SK-N-SH (cell line): ENCODE data around the gene DGCR2. TPM values are rescaled to one million over a fixed set of nuclear protein-coding genes. Genes with fewer than 3 reads are reported as not detected.

Experiments
- CTCF ChIA-PET: fragments of 300-600, 350-600 bp; formaldehyde crosslinking; extraction: SDS; loops from one replicate; lab custom pipeline; 2021; lab: Yijun Ruan, JAX
- POLR2A ChIA-PET: fragments of 350-600 bp; sonication (Branson Sonifier 250); formaldehyde crosslinking; extraction: SDS; loops from one replicate; lab custom pipeline; 2020; ENCODE audit warnings: antibody characterized with exemption, inconsistent platforms; lab: Yijun Ruan, JAX
- DNase-seq: peaks from one replicate; pipeline ENCODE4 v3.0.0; 2012
- H2AFZ ChIP-seq: fragments of 200-600 bp; sonication (generic); 2 replicates; pipeline ENCODE4 v1.8.1; 2016; ENCODE audit warnings: antibody characterized with exemption, mild to moderate bottlenecking, low read depth
- H3F3A ChIP-seq: fragments of 200-600 bp; sonication (generic); replicated peaks from 2 replicates; pipeline ENCODE3; 2016; ENCODE audit warnings: antibody characterized with exemption, mild to moderate bottlenecking; ENCODE audit not compliant: insufficient read depth
- H3K27ac ChIP-seq, 2 experiments: fragments of 200-500 bp in 1 of 2; fragments of 200-600 bp in 1 of 2; sonication (Bioruptor generic) in 1 of 2; sonication (generic), shearing (Covaris generic) in 1 of 2; 2 replicates each; pipeline versions ENCODE4 v1.5.1 to v1.6.1; 2014 to 2016; ENCODE audit warnings: low read depth in 2 of 2, inconsistent platforms in 1 of 2, low read length in 1 of 2, mild to moderate bottlenecking in 1 of 2, mixed read lengths in 1 of 2
- H3K27me3 ChIP-seq: fragments of 200-600 bp; sonication (generic), shearing (Covaris generic); 2 replicates; pipeline ENCODE4 v1.6.1; 2016; ENCODE audit warnings: mixed run types; ENCODE audit not compliant: insufficient read depth
- H3K36me3 ChIP-seq, 2 experiments: fragments of 200-500 bp in 1 of 2; fragments of 200-600 bp in 1 of 2; sonication (Bioruptor generic) in 1 of 2; sonication (generic) in 1 of 2; replicated peaks in 1 of 2; 2 replicates each; pipeline versions ENCODE3 to v1.5.1; 2014 to 2016; ENCODE audit warnings: low read length in 1 of 2, mild to moderate bottlenecking in 1 of 2; ENCODE audit not compliant: insufficient read depth in 2 of 2, control insufficient read depth in 1 of 2
- H3K4me1 ChIP-seq, 2 experiments: fragments of 200-500 bp in 1 of 2; fragments of 200-600 bp in 1 of 2; sonication (Bioruptor generic) in 1 of 2; sonication (generic), shearing (Covaris generic) in 1 of 2; 2 replicates each; pipeline versions ENCODE4 v1.5.1 to v1.6.1; 2014 to 2016; ENCODE audit warnings: low read depth in 1 of 2, low read length in 1 of 2, mixed run types in 1 of 2; ENCODE audit not compliant: insufficient read depth in 2 of 2, control insufficient read depth in 1 of 2
- H3K4me2 ChIP-seq: fragments of 200-600 bp; sonication (generic), shearing (Covaris generic); 2 replicates; pipeline ENCODE4 v1.6.1; 2017; ENCODE audit warnings: mixed run types
- H3K4me3 ChIP-seq, 2 experiments: fragments of 200-500 bp in 1 of 2; fragments of 200-600 bp in 1 of 2; sonication (Bioruptor generic) in 1 of 2; sonication (generic), shearing (Covaris generic) in 1 of 2; 2 replicates each; pipeline versions ENCODE4 v1.5.1 to v1.8.1; 2014 to 2016; ENCODE audit warnings: low read depth in 2 of 2, inconsistent platforms in 1 of 2, low read length in 1 of 2, mild to moderate bottlenecking in 1 of 2, mixed read lengths in 1 of 2, moderate library complexity in 1 of 2
- H3K79me2 ChIP-seq: fragments of 200-600 bp; sonication (generic); 2 replicates; pipeline ENCODE4 v1.8.1; 2017; ENCODE audit warnings: mild to moderate bottlenecking; ENCODE audit not compliant: insufficient read depth
- H3K9ac ChIP-seq: fragments of 200-600 bp; sonication (generic); 2 replicates; pipeline ENCODE4 v1.6.1; 2017; ENCODE audit warnings: mixed run types
- H3K9me2 ChIP-seq: fragments of 200-600 bp; sonication (generic); 2 replicates; pipeline ENCODE4 v1.6.1; 2017; ENCODE audit warnings: mixed run types
- H3K9me3 ChIP-seq: fragments of 200-600 bp; sonication (generic); 2 replicates; pipeline ENCODE4 v1.6.1; 2017; ENCODE audit warnings: mixed run types, mild to moderate bottlenecking, moderate library complexity
- H4K20me1 ChIP-seq: fragments of 200-600 bp; sonication (generic); 2 replicates; pipeline ENCODE4 v1.6.1; 2017; ENCODE audit warnings: mild to moderate bottlenecking, mixed run types; ENCODE audit not compliant: insufficient read depth
- EZH2phosphoT487 ChIP-seq: fragments of 200-600 bp; sonication (generic); IDR thresholded peaks from 2 replicates; pipeline ENCODE4 v1.6.1; 2017; ENCODE audit warnings: low read depth, mixed run types, mild to moderate bottlenecking, antibody characterized with exemption, moderate library complexity, borderline replicate concordance
- FOXJ3 ChIP-seq: sonication (generic); formaldehyde crosslinking; IDR thresholded peaks from 2 replicates; pipeline ENCODE4 v1.5.1; 2020; ENCODE audit warnings: mild to moderate bottlenecking, missing genetic modification reagents
- FOXM1 ChIP-seq: IDR thresholded peaks from 2 replicates; pipeline ENCODE4 v1.4.0; 2012; ENCODE audit warnings: low read depth, mild to moderate bottlenecking
- GATA2 ChIP-seq: sonication (generic); formaldehyde crosslinking; IDR thresholded peaks from 2 replicates; pipeline ENCODE4 v1.5.0; 2020; ENCODE audit warnings: mild to moderate bottlenecking, missing genetic modification reagents
- MAX ChIP-seq: IDR thresholded peaks from 2 replicates; pipeline ENCODE4 v1.4.0; 2012; ENCODE audit warnings: low read depth
- MEF2A ChIP-seq: IDR thresholded peaks from 2 replicates; pipeline ENCODE4 v1.4.0; 2012; ENCODE audit warnings: low read depth, borderline replicate concordance
- NRF1 ChIP-seq: IDR thresholded peaks from 2 replicates; pipeline ENCODE4 v1.6.1; 2012; ENCODE audit warnings: low read depth, mild to moderate bottlenecking, low read length
- RAD21 ChIP-seq: IDR thresholded peaks from 2 replicates; pipeline ENCODE4 v1.6.1; 2012; ENCODE audit warnings: mild to moderate bottlenecking, low read length
- RCOR1 ChIP-seq: fragments of 150-350 bp; IDR thresholded peaks from 2 replicates; pipeline ENCODE4 v1.6.1; 2017; ENCODE audit warnings: antibody characterized with exemption, low read length
- RFX5 ChIP-seq: IDR thresholded peaks from 2 replicates; pipeline ENCODE4 v1.6.1; 2012; ENCODE audit warnings: mild to moderate bottlenecking, improper control_type of control experiment, low read length
- RXRA ChIP-seq: IDR thresholded peaks from 2 replicates; pipeline ENCODE4 v1.4.0; 2012; ENCODE audit warnings: low read depth, mild to moderate bottlenecking, borderline replicate concordance
- SIN3A ChIP-seq: IDR thresholded peaks from 2 replicates; pipeline ENCODE4 v1.6.1; 2012; ENCODE audit warnings: low read depth, mild to moderate bottlenecking, low read length, moderate library complexity, borderline replicate concordance
- TAF1 ChIP-seq: IDR thresholded peaks from 2 replicates; pipeline ENCODE4 v1.6.1; 2012; ENCODE audit warnings: low read depth, mild to moderate bottlenecking, low read length, moderate library complexity, borderline replicate concordance
- TCF12 ChIP-seq: IDR thresholded peaks from 2 replicates; pipeline ENCODE4 v1.4.0; 2012
- YY1 ChIP-seq: IDR thresholded peaks from 2 replicates; pipeline ENCODE4 v1.4.0; 2012; ENCODE audit warnings: low read depth, mild to moderate bottlenecking
- ZBTB33 ChIP-seq: IDR thresholded peaks from 2 replicates; pipeline ENCODE4 v1.4.0; 2012; ENCODE audit warnings: low read depth, borderline replicate concordance
- WGBS: methylation state at CpG from one replicate; pipeline ENCODE4 v1.1.6; 2017; ENCODE audit warnings: low lambda C conversion rate; 5-methylcytosine and 5-hydroxymethylcytosine counted together
- polyA plus RNA-seq, 3 experiments: library from polyadenylated mRNA; depleted of rRNA; stranded (reverse); fragments of >200 nt; gene quantifications; 2 replicates each; pipeline ENCODE4 v1.2.3, GENCODE V29; 2012
- TF ChIP-seq, protein P1 (sequence below): fragments of 150-350 bp; IDR thresholded peaks from 2 replicates; pipeline ENCODE4 v1.6.1; 2017; ENCODE audit warnings: antibody characterized with exemption, low read length, low read depth, borderline replicate concordance
- TF ChIP-seq, protein P2 (sequence below): IDR thresholded peaks from 2 replicates; pipeline ENCODE4 v1.4.0; 2012; ENCODE audit warnings: low read depth, borderline replicate concordance

The DGCR2 gene
- polyA plus RNA-seq, 1 of the 3 experiments (the other 2 are of a cell fraction): 30.4 TPM

DNA sequence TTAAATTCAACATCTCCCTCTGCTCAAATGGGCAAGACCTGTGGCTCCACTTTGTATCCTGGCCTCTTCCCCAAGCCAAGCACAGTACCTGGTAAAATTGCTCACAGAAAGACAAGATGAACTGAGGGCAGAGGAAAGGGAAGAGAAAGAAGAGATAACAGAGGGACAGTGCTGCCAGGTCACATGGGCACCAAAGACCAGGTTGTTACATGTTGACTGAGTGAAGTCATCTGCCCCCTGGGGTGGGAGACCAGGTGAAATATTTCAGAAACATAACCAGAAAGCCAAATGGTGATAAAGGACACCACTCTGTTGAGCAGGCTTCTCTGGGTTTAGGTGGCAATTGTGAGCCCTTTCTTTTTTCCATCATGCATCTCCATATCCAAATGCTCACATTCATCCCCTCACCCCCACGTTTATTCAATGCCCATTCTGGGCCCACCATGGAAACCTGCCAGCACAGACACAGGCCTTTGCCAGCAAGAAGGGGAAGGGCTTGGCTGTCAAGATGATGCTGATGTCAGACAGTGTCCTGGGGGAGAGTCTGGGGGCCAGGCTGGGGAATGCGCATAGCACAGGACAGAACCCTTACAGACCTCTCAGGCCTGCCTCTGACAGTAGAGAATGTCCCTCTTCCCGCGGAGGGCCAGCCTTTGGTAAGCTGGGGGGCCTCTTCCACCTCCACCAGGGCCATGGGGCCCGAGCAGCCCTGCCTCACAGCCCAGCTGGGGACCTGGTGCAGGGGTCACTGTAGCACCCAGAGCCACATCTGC, 51.6 kb downstream of the DGCR2 start:
- Histone ChIP-seq H3K4me1 (peaks cover 3 to 5% of the 10 kb centered on the region in 2 experiments; a peak in 1 of 4 replicates), H3K27me3 (no peaks in the 10 kb centered on the region), H3K4me3 (no peak overlapping the region), H3K9ac (no peak overlapping the region), H3K4me2 (no peak overlapping the region), H3K79me2 (peaks cover 11% of the 10 kb centered on the region; the same call in 1 of the 2 replicates), H3F3A (peaks cover 3% of the 10 kb centered on the region), H4K20me1 (peaks cover 18% of the 10 kb centered on the region), H3K36me3 (peaks cover 5 to 16% of the 10 kb centered on the region in 2 experiments), H3K27ac (no peak overlapping the region), H2AFZ (no peak overlapping the region), H3K9me3 (no peaks in the 10 kb centered on the region), H3K9me2 (no peaks in the 10 kb centered on the region)
- WGBS: 79% methylated on average over 4 of the region's 5 CpGs
- TF ChIP-seq GATA2 (CRISPR knock-in tag) (no peak), TCF12 (no peak), RFX5 (no peak), SIN3A (no peak), RXRA (no peak), YY1 (no peak), FOXJ3 (CRISPR knock-in tag) (no peak), MEF2A (no peak), MAX (no peak), EZH2phosphoT487 (no peak), RCOR1 (no peak), TAF1 (no peak), NRF1 (no peak), RAD21 (no peak), ZBTB33 (no peak), FOXM1 (no peak)
- TF ChIP-seq, protein P1, sequence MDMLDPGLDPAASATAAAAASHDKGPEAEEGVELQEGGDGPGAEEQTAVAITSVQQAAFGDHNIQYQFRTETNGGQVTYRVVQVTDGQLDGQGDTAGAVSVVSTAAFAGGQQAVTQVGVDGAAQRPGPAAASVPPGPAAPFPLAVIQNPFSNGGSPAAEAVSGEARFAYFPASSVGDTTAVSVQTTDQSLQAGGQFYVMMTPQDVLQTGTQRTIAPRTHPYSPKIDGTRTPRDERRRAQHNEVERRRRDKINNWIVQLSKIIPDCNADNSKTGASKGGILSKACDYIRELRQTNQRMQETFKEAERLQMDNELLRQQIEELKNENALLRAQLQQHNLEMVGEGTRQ: no peak
- TF ChIP-seq, protein P2, sequence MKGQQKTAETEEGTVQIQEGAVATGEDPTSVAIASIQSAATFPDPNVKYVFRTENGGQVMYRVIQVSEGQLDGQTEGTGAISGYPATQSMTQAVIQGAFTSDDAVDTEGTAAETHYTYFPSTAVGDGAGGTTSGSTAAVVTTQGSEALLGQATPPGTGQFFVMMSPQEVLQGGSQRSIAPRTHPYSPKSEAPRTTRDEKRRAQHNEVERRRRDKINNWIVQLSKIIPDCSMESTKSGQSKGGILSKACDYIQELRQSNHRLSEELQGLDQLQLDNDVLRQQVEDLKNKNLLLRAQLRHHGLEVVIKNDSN: no peak
- ChIA-PET POLR2A (no interaction called here), CTCF (no interaction called here)
- no peak for DNase-seq
